T-cell (primary cell): ENCODE measurements around the gene PPP1R14B. TPM values are rescaled to one million over a fixed set of nuclear protein-coding genes. Genes with fewer than 3 reads are reported as not detected.

Experiments
- ATAC-seq, 4 experiments: fragments of 200-7000 bp in 3 of 4; fragments of 150-1000 bp in 1 of 4; cut with Tn5 transposase; replicated peaks in 1 of 4; 1 replicate in 3 of 4; 2 replicates in 1 of 4; pipeline ENCODE4 v1.10.0; 2021; ENCODE audit warnings: moderate library complexity in 3 of 4, mild to moderate bottlenecking in 2 of 4, moderate number of reproducible peaks in 1 of 4
- CTCF ChIA-PET, 2 donors: fragments of 300-600 bp; sonication (Branson Sonifier 250); formaldehyde crosslinking; loops; one replicate each; lab custom pipeline; 2022; ENCODE audit warnings: antibody characterized with exemption in 2 of 2; lab: Charles Lee
- POLR2A ChIA-PET, 2 donors: fragments of 300-600 bp; sonication (Branson Sonifier 250); formaldehyde crosslinking; loops; one replicate each; lab custom pipeline; 2022; ENCODE audit warnings: antibody characterized with exemption in 2 of 2; lab: Charles Lee
- DNase-seq, 35 experiments: peaks; one replicate each; pipeline versions ENCODE4 v3.0.0 to v3.0.0-alpha.2; 2013 to 2023
- H3K27ac ChIP-seq: one replicate; pipeline ENCODE4 v1.5.1; 2013; ENCODE audit warnings: low read length
- H3K27me3 ChIP-seq, 2 experiments: replicated peaks in 1 of 2; 1 replicate in 1 of 2; 2 replicates in 1 of 2; pipeline versions ENCODE4 v1.6.1 to v1.7.0; 2013; ENCODE audit warnings: low read length in 1 of 2, mixed read lengths in 1 of 2; ENCODE audit not compliant: control insufficient read depth in 2 of 2, insufficient read depth in 2 of 2; ENCODE audit errors: extremely low read depth in 1 of 2
- H3K36me3 ChIP-seq, 2 donors: 1 replicate in 1 of 2; 2 replicates in 1 of 2; pipeline versions ENCODE4 v1.6.1 to v1.7.0; 2013; ENCODE audit warnings: low read length in 1 of 2; ENCODE audit not compliant: control insufficient read depth in 2 of 2, insufficient read depth in 1 of 2; ENCODE audit errors: extremely low read depth in 1 of 2
- H3K4me1 ChIP-seq, 2 experiments: 1 replicate in 1 of 2; 2 replicates in 1 of 2; pipeline versions ENCODE4 v1.6.1 to v1.7.0; 2013; ENCODE audit warnings: low read length in 2 of 2, mixed read lengths in 1 of 2; ENCODE audit not compliant: insufficient read depth in 2 of 2, control insufficient read depth in 1 of 2; ENCODE audit errors: extremely low read depth in 1 of 2
- H3K4me3 ChIP-seq, 2 donors: 1 replicate in 1 of 2; 2 replicates in 1 of 2; pipeline versions ENCODE4 v1.5.1 to v1.7.0; 2013; ENCODE audit warnings: mild to moderate bottlenecking in 2 of 2, low read length in 1 of 2, moderate library complexity in 1 of 2; ENCODE audit not compliant: control insufficient read depth in 1 of 2; ENCODE audit errors: extremely low read depth in 1 of 2
- H3K9me3 ChIP-seq: 2 replicates; pipeline ENCODE4 v1.7.0; 2013
- H3K27ac Mint-ChIP-seq, 2 donors: one replicate each; pipeline ENCODE4 v1.8.0; 2020 to 2021; ENCODE audit warnings: mild to moderate bottlenecking in 2 of 2, mixed read lengths in 2 of 2
- H3K27me3 Mint-ChIP-seq, 2 donors: one replicate each; pipeline ENCODE4 v1.8.0; 2021 to 2022; ENCODE audit warnings: mixed read lengths in 2 of 2
- H3K36me3 Mint-ChIP-seq: one replicate; pipeline ENCODE4 v1.8.0; 2021; ENCODE audit warnings: mixed read lengths
- H3K4me1 Mint-ChIP-seq, 3 donors: one replicate each; pipeline ENCODE4 v1.8.0; 2020 to 2022; ENCODE audit warnings: mixed read lengths in 3 of 3, mild to moderate bottlenecking in 1 of 3
- H3K4me3 Mint-ChIP-seq, 3 donors: one replicate each; pipeline ENCODE4 v1.8.0; 2020 to 2022; ENCODE audit warnings: mild to moderate bottlenecking in 3 of 3, mixed read lengths in 3 of 3, moderate library complexity in 3 of 3
- H3K9me3 Mint-ChIP-seq, 3 donors: one replicate each; pipeline ENCODE4 v1.8.0; 2020 to 2022; ENCODE audit warnings: mixed read lengths in 3 of 3
- WGBS: methylation state at CpG from one replicate; pipeline ENCODE4 v1.1.5; 2013; ENCODE audit warnings: missing lambda C conversion rate; ENCODE audit not compliant: insufficient coverage; 5-methylcytosine and 5-hydroxymethylcytosine counted together
- total RNA-seq, 35 experiments: library from RNA in 6 of 35; stranded (reverse) in 6 of 35; fragments of 120-200 nt in 1 of 35; gene quantifications; one replicate each; pipeline versions ENCODE4 v1.2.1 to v1.2.4 and lab custom pipeline; 2013 to 2026

The PPP1R14B gene
- total RNA-seq, 5 donors from 2014 or later (not counting 1 experiment from before 2014, with no cell fraction given), result 31.2 to 143 (median 88.1) TPM

- Mint-ChIP-seq H3K36me3 (peaks cover 6% of the 10 kb centered on the region), H3K4me3 (no peak overlapping the region), H3K27me3 (no peaks in the 10 kb centered on the region), H3K9me3 (no peaks in the 10 kb centered on the region), H3K27ac (no peak overlapping the region), H3K4me1 (peaks cover 4 to 6% (median 5%) of the 10 kb centered on the region in 3 donors)
- DNase-seq (no peak), ATAC-seq (no peak)
- no peaks in the 10 kb centered on the region for H3K27me3 ChIP-seq
- H3K27ac ChIP-seq, result no peak overlapping the region
- ChIA-PET CTCF (no interaction called here), POLR2A (no interaction called here)
- no CpG with 5 or more reads among the region's 2 CpGs for WGBS
- H3K4me3 ChIP-seq, result no peak overlapping the region
- no peaks in the 10 kb centered on the region for H3K9me3 ChIP-seq
- peaks cover 0 to 13% of the 10 kb centered on the region in 2 experiments for H3K4me1 ChIP-seq
- H3K36me3 ChIP-seq, result peaks cover 6 to 18% of the 10 kb centered on the region in 2 donors
Measured at GRCh38 chr11:64275841-64276240, 29.1 kb upstream of the PPP1R14B start.

DNA sequence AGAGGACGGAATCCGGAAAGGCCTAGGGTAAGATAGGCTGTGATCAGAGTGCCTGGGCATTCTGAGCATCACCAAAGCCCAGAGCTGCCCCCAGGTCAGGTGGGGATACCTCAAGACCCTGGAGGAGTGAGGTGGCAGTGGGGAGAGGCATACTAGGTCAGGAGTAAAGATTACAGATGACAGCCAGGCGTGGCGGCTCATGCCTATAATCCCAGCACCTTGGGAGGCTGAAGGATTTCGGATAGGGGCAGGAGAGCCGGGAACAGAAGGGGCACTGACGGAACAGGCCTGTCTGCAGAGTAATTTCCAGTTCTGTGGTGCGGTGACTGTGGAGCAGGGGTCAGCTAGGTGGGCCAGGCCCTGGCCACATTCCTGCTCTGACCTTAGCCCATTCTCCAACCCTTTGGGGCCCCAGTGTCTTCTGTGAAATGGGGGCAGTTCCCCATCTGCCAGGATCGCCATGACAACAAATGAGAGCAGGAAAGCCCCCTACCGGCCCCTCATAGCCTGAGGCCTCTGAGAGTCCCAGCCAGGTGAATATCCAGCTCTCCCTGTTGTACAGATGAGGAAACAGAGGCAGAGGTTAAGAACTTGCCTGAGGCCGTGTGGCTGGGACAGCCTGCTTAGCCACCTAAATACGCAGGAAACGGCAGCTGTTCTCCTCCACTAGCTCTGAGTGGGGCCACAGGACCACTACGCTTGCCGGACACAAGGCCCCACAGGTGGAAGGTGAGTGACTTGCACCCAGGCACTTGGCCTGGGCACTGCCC lies 28.5 kb upstream of the PPP1R14B start:
- POLR2A ChIA-PET, result interaction anchor here in 1 of 2 donors (0.7 kb wide), 1 partner anchor 9 kb away, joined by 6 read pairs; the partner anchor contains the start of gene BAD

DNA sequence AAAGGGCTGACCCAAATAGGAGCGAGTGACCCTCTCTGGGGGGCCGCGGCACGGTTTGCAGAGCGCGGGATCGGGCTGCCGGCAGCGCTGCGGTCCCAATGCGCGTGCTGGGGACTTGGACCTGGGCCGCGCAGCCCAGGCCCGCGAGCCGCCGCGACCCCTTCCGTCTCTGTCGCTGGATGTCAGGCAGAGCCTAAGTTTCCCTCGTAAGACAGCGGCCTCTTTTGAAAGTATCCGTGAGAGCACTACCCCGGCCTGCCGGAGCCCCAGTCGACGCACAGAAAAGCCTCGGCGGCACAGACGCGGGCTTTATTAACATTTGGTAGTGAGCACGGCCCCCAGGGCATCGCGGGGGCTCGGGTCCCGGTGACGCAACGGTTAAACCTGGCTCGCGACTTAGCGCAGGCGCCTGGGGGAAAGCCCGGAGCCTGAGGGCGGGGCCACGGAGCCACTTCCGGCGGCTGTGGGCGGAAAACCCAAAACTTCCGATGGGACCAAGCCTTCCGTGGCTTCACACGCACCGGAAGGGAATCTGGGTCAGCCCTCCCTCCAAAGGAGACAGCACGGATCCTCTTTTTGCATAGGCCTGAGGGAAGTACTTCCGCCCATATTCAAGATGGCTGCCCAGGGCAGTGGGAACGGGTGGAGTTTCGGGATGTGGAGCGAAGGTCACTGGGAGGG lies 22.9 kb upstream of the PPP1R14B start:
- WGBS, result under 1% methylated on average over 58 of the region's 58 CpGs
- Histone ChIP-seq H3K4me3 (peak overlapping the region; percentile 88 to 90), H3K36me3 (peaks cover 0 to 4% of the 10 kb centered on the region in 2 donors), H3K9me3 (no peaks in the 10 kb centered on the region), H3K27ac (peak overlapping the region; percentile 95), H3K27me3 (no peaks in the 10 kb centered on the region), H3K4me1 (peaks cover 5 to 41% of the 10 kb centered on the region in 2 experiments)
- ChIA-PET POLR2A (interaction anchor here in 1 of 2 donors (1.1 to 1.7 kb wide), 3 partner anchors 15 to 84 kb away, joined by 3 to 5 read pairs (median 4); partner anchors contain the start of genes PRDX5, STIP1 and TRMT112), CTCF (interaction anchor here (0.5 to 2.5 kb wide), 8 partner anchors 15 to 519 kb away, joined by 3 to 7 read pairs (median 3); partner anchors contain the start of genes BAD (in 1 of the 2) and GPR137 (in 1 of the 2))
- peak overlapping the region; percentile 92 to 95 (median 93) for H3K4me3 Mint-ChIP-seq
- H3K9me3 Mint-ChIP-seq, result no peaks in the 10 kb centered on the region
- no peaks in the 10 kb centered on the region for H3K27me3 Mint-ChIP-seq
- peak; percentile 73 to 80 (median 79) for ATAC-seq
- H3K4me1 Mint-ChIP-seq, result peaks cover 22 to 31% (median 23%) of the 10 kb centered on the region in 3 donors
- no peaks in the 10 kb centered on the region for H3K36me3 Mint-ChIP-seq
- peak; percentile 95 to 99 (median 97) for DNase-seq
- H3K27ac Mint-ChIP-seq, result peak overlapping the region; percentile 95 to 97

More for the DNA sequence above, 28.5 kb upstream of the PPP1R14B start:
- no peak overlapping the region for H3K27ac Mint-ChIP-seq
- Histone ChIP-seq H3K27ac (no peak overlapping the region), H3K36me3 (peaks cover 6 to 18% of the 10 kb centered on the region in 2 donors), H3K4me1 (peaks cover 0 to 19% of the 10 kb centered on the region in 2 experiments), H3K27me3 (no peaks in the 10 kb centered on the region), H3K4me3 (no peak overlapping the region), H3K9me3 (no peaks in the 10 kb centered on the region)
- no peak overlapping the region for H3K4me3 Mint-ChIP-seq
- WGBS, result 99% methylated on average over 10 of the region's 15 CpGs
- no peaks in the 10 kb centered on the region for H3K27me3 Mint-ChIP-seq
- ATAC-seq (no peak), DNase-seq (no peak)
- H3K9me3 Mint-ChIP-seq, result no peaks in the 10 kb centered on the region
- H3K4me1 Mint-ChIP-seq, result peaks cover 5 to 9% (median 7%) of the 10 kb centered on the region in 3 donors
- CTCF ChIA-PET, result no interaction called here
- H3K36me3 Mint-ChIP-seq, result peaks cover 6% of the 10 kb centered on the region

DNA sequence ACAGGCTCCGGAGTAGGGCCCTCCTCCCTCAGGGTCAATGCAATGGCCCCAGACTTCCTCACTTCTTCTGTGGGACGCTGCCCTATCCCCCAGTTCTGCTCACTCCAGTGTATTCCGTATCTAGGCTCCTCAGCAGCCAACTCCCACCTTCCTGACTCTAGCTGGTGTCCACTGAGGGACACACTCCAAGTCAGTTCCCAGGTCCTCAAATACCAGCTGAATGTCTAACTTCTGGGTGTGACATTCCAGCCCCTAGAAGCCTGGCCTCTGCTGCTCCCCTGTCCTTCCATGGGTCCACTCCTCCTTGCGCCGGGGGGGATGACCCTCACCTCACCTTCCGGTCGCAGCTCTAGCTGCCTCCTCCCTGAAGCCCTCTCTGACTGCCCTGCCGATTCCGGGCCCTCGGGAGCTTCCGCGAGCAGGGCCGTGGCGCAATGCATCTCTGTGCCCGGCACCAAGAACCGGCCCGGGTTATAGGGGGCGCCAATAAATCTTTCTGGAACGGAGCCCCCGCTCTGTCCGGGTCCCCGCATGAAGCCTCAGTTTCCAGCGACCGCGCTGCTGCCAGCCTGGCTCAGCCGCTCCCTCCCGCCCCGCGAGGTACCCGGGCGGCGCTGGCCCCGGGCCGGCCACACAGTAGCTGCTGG lies 22.3 kb upstream of the PPP1R14B start:
- Histone ChIP-seq H3K9me3 (no peaks in the 10 kb centered on the region), H3K4me3 (peak overlapping the region; percentile 88 to 90), H3K27me3 (no peaks in the 10 kb centered on the region), H3K27ac (peak overlapping the region; percentile 95), H3K4me1 (peaks cover 5 to 41% of the 10 kb centered on the region in 2 experiments), H3K36me3 (peaks cover 0 to 4% of the 10 kb centered on the region in 2 donors)
- ATAC-seq (peak; percentile 0 to 13 (median 5)), DNase-seq (peak in 5 of 35 experiments; percentile 14 to 54 (median 30))
- Mint-ChIP-seq H3K27me3 (no peaks in the 10 kb centered on the region), H3K4me3 (peak overlapping the region; percentile 92 to 95 (median 93)), H3K9me3 (no peaks in the 10 kb centered on the region), H3K4me1 (peaks cover 22 to 31% (median 23%) of the 10 kb centered on the region in 3 donors), H3K27ac (peak overlapping the region; percentile 95), H3K36me3 (no peaks in the 10 kb centered on the region)
- 3% methylated on average over 33 of the region's 34 CpGs for WGBS
- ChIA-PET POLR2A (no interaction called here), CTCF (interaction anchor here (0.5 to 2.5 kb wide), 7 partner anchors 11 to 519 kb away, joined by 3 to 7 read pairs (median 3); partner anchors contain the start of gene GPR137 (in 1 of the 2))

GRCh38 chr11:64268025-64268892 lies 21.5 kb upstream of the PPP1R14B start:
- H3K27ac Mint-ChIP-seq, result peak overlapping the region; percentile 94 to 95
- H3K9me3 ChIP-seq, result no peaks in the 10 kb centered on the region
- no peaks in the 10 kb centered on the region for H3K36me3 Mint-ChIP-seq
- H3K27me3 Mint-ChIP-seq, result no peaks in the 10 kb centered on the region
- H3K27ac ChIP-seq, result peak overlapping the region; percentile 95
- no peaks in the 10 kb centered on the region for H3K9me3 Mint-ChIP-seq
- no peaks in the 10 kb centered on the region for H3K27me3 ChIP-seq
- peaks cover 22 to 31% (median 23%) of the 10 kb centered on the region in 3 donors for H3K4me1 Mint-ChIP-seq
- CTCF ChIA-PET, result interaction anchor here (0.6 to 2.5 kb wide), 5 partner anchors 10 to 64 kb away, joined by 3 to 7 read pairs (median 3); no protein-coding TSS in a partner anchor
- POLR2A ChIA-PET, result interaction anchor here in 1 of 2 donors (0.6 kb wide), 1 partner anchor 60 kb away, joined by 4 read pairs; no protein-coding TSS in a partner anchor
- DNase-seq (no peak), ATAC-seq (no peak)
- H3K36me3 ChIP-seq, result peaks cover 0 to 4% of the 10 kb centered on the region in 2 donors
- peak overlapping the region; percentile 88 to 90 for H3K4me3 ChIP-seq
- WGBS, result 71% methylated on average over 19 of the region's 23 CpGs
- H3K4me1 ChIP-seq, result peaks cover 5 to 41% of the 10 kb centered on the region in 2 experiments
- peak overlapping the region; percentile 92 to 95 (median 93) for H3K4me3 Mint-ChIP-seq
